OCI-LY3 (cell line): ENCODE measurements around the gene UPF1.

ENCODE experiments used
- H2AFZ ChIP-seq: fragments of 200-600, 300-600 bp; shearing (Covaris generic); 2 replicates; pipeline ENCODE4 v1.6.0; 2014; ENCODE audit warnings: antibody characterized with exemption, low read depth, low read length
- H3K27ac ChIP-seq: fragments of 200-600, 300-600 bp; sonication (generic); 2 replicates; pipeline ENCODE4 v1.5.1; 2014; ENCODE audit warnings: mild to moderate bottlenecking, low read length, moderate library complexity, mixed read lengths
- H3K27me3 ChIP-seq: fragments of 200-600, 300-600 bp; sonication (generic); 2 replicates; pipeline ENCODE4 v1.6.1; 2014; ENCODE audit warnings: low read depth, low read length, mixed read lengths
- H3K36me3 ChIP-seq: fragments of 200-600, 300-600 bp; sonication (generic); replicated peaks from 2 replicates; pipeline ENCODE3; 2014; ENCODE audit warnings: low read depth, low read length, mixed read lengths
- H3K4me1 ChIP-seq: fragments of 300-600, 200-600 bp; sonication (generic); 2 replicates; pipeline ENCODE4 v1.6.1; 2014; ENCODE audit warnings: low read length, mixed read lengths
- H3K4me2 ChIP-seq: fragments of 200-600, 300-600 bp; sonication (generic); 2 replicates; pipeline ENCODE4 v1.6.1; 2014; ENCODE audit warnings: low read length, mixed read lengths
- H3K4me3 ChIP-seq: fragments of 300-600, 200-600 bp; sonication (generic); 2 replicates; pipeline ENCODE4 v1.5.1; 2014; ENCODE audit warnings: antibody characterized with exemption, mild to moderate bottlenecking, low read length, moderate library complexity
- H3K79me2 ChIP-seq: fragments of 300-600, 200-600 bp; shearing (Covaris generic); 2 replicates; pipeline ENCODE4 v1.6.1; 2014; ENCODE audit warnings: mild to moderate bottlenecking, low read length, mixed read lengths
- H3K9ac ChIP-seq: fragments of 300-600, 200-600 bp; shearing (Covaris generic); 2 replicates; pipeline ENCODE4 v1.6.0; 2014; ENCODE audit warnings: mild to moderate bottlenecking, low read length, moderate library complexity
- H3K9me3 ChIP-seq: fragments of 200-600, 300-600 bp; shearing (Covaris generic); 2 replicates; pipeline ENCODE4 v1.6.1; 2014; ENCODE audit warnings: low read length, mixed read lengths; ENCODE audit not compliant: insufficient read depth
- H4K20me1 ChIP-seq: fragments of 200-600, 300-600 bp; sonication (generic); 2 replicates; pipeline ENCODE4 v1.6.1; 2016; ENCODE audit warnings: low read length, mixed read lengths; ENCODE audit not compliant: insufficient read depth
- CTCF ChIP-seq: fragments of 200-600, 300-600 bp; sonication (generic); IDR thresholded peaks from 2 replicates; pipeline ENCODE4 v1.5.1; 2014; ENCODE audit warnings: antibody characterized with exemption, low read length, low read depth
- EZH2phosphoT487 ChIP-seq: fragments of 200-600 bp; shearing (Covaris generic); IDR thresholded peaks from 2 replicates; pipeline ENCODE4 v1.6.1; 2018; ENCODE audit warnings: antibody characterized with exemption, mixed run types, low read depth

The UPF1 gene

GRCh38 chr19:18865973-18866799 is 34.4 kb downstream of the UPF1 start:
- peaks cover 59% of the 10 kb centered on the region for H3K36me3 ChIP-seq
- H4K20me1 ChIP-seq = no peaks in the 10 kb centered on the region; the same call in 1 of the 2 replicates
- H3K27ac ChIP-seq = no peak overlapping the region
- H3K9me3 ChIP-seq = no peaks in the 10 kb centered on the region
- H3K4me3 ChIP-seq = no peak overlapping the region
- peaks cover 8% of the 10 kb centered on the region for H3K4me1 ChIP-seq
- no peak overlapping the region for H3K9ac ChIP-seq
- TF ChIP-seq EZH2phosphoT487 (no peak), CTCF (peak; percentile 98)
- H3K79me2 ChIP-seq = peaks cover 4% of the 10 kb centered on the region; the same call in 1 of the 2 replicates
- no peak overlapping the region for H2AFZ ChIP-seq
- no peaks in the 10 kb centered on the region for H3K27me3 ChIP-seq
- no peak overlapping the region for H3K4me2 ChIP-seq

GRCh38 chr19:18866800-18867123 is 35.0 kb downstream of the UPF1 start:
- no peak overlapping the region for H3K27ac ChIP-seq
- TF ChIP-seq EZH2phosphoT487 (no peak), CTCF (no peak; the same call in 1 of the 2 replicates)
- H3K4me3 ChIP-seq = no peak overlapping the region
- H3K9ac ChIP-seq = no peak overlapping the region
- H3K27me3 ChIP-seq = no peaks in the 10 kb centered on the region
- H3K36me3 ChIP-seq = peaks cover 56% of the 10 kb centered on the region
- H3K4me1 ChIP-seq = peaks cover 2% of the 10 kb centered on the region
- H4K20me1 ChIP-seq = no peaks in the 10 kb centered on the region; the same call in 1 of the 2 replicates
- H3K4me2 ChIP-seq = no peak overlapping the region
- peaks cover 4% of the 10 kb centered on the region; the same call in 1 of the 2 replicates for H3K79me2 ChIP-seq
- no peak overlapping the region for H2AFZ ChIP-seq
- no peaks in the 10 kb centered on the region for H3K9me3 ChIP-seq

GRCh38 chr19:18867199-18867598 is 35.4 kb downstream of the UPF1 start:
- Histone ChIP-seq H3K79me2 (peaks cover under 1% of the 10 kb centered on the region; the same call in 1 of the 2 replicates), H3K27me3 (no peaks in the 10 kb centered on the region), H3K27ac (no peak overlapping the region), H3K4me1 (no peaks in the 10 kb centered on the region), H3K9ac (no peak overlapping the region), H3K4me2 (no peak overlapping the region), H3K36me3 (peaks cover 52% of the 10 kb centered on the region), H3K9me3 (no peaks in the 10 kb centered on the region), H3K4me3 (no peak overlapping the region), H2AFZ (no peak overlapping the region), H4K20me1 (no peaks in the 10 kb centered on the region; the same call in 1 of the 2 replicates)
- TF ChIP-seq EZH2phosphoT487 (no peak), CTCF (no peak)

- Histone ChIP-seq H3K9ac (no peak overlapping the region), H3K36me3 (peaks cover 48% of the 10 kb centered on the region), H4K20me1 (no peaks in the 10 kb centered on the region; the same call in 1 of the 2 replicates)
These were observed 36.0 kb downstream of the UPF1 start for GRCh38 chr19:18867751-18868150.

More at GRCh38 chr19:18867751-18868150, 36.0 kb downstream of the UPF1 start:
- no peak overlapping the region for H3K27ac ChIP-seq
- no peaks in the 10 kb centered on the region for H3K79me2 ChIP-seq
- no peak overlapping the region for H2AFZ ChIP-seq
- no peaks in the 10 kb centered on the region for H3K9me3 ChIP-seq
- no peaks in the 10 kb centered on the region for H3K4me1 ChIP-seq
- TF ChIP-seq CTCF (no peak), EZH2phosphoT487 (no peak)
- no peak overlapping the region for H3K4me2 ChIP-seq
- no peak overlapping the region for H3K4me3 ChIP-seq
- H3K27me3 ChIP-seq = no peaks in the 10 kb centered on the region
